NCI-H82 treated with DMSO at 0.1 percent for 48 hours (cell line): Measurements from ENCODE around the gene BSND.

ENCODE experiments used
- DNase-seq: peaks from one replicate; lab custom pipeline; 2025; ENCODE audit not compliant: unreplicated experiment; lab: John Stamatoyannopoulos, UW

BSND gene

GRCh38 chr1:54990916-54991315, 7.8 kb upstream of the BSND start:
- no peak for DNase-seq

- DNase-seq = no peak
These were observed 6.8 kb upstream of the BSND start for GRCh38 chr1:54991939-54992338.

- no peak for DNase-seq
These were observed 5.6 kb upstream of the BSND start for GRCh38 chr1:54993140-54993539.

GRCh38 chr1:54994355-54994990, 4.3 kb upstream of the BSND start:
- DNase-seq = no peak

GRCh38 chr1:54995013-54995760, 3.5 kb upstream of the BSND start:
- no peak for DNase-seq

GRCh38 chr1:54995835-54996234, 2.9 kb upstream of the BSND start:
- DNase-seq = no peak

GRCh38 chr1:54996359-54996868, 2.3 kb upstream of the BSND start:
- DNase-seq = peak; percentile 36

- no peak for DNase-seq
These were observed 1.6 kb upstream of the BSND start for GRCh38 chr1:54996869-54997710.

GRCh38 chr1:54997711-54997986, 1.1 kb upstream of the BSND start:
- DNase-seq = no peak

- DNase-seq = no peak
These were observed 633 bp upstream of the BSND start for GRCh38 chr1:54998100-54998499.

- DNase-seq = no peak
These were observed 1.7 kb downstream of the BSND start for GRCh38 chr1:55000110-55001085.

- no peak for DNase-seq
These were observed 2.6 kb downstream of the BSND start for GRCh38 chr1:55001311-55001710.

- no peak for DNase-seq
These were observed 4.0 kb downstream of the BSND start for GRCh38 chr1:55002686-55003085.

- no peak for DNase-seq
These were observed 6.8 kb downstream of the BSND start for GRCh38 chr1:55005351-55006140.

GRCh38 chr1:55006931-55007330, 8.2 kb downstream of the BSND start:
- DNase-seq = no peak

- no peak for DNase-seq
These were observed 8.9 kb downstream of the BSND start for GRCh38 chr1:55007625-55008024.

GRCh38 chr1:55010194-55010886, 11.6 kb downstream of the BSND start:
- no peak for DNase-seq

- no peak for DNase-seq
These were observed 12.1 kb downstream of the BSND start for GRCh38 chr1:55010887-55011217.

GRCh38 chr1:55012661-55013060, 13.9 kb downstream of the BSND start:
- no peak for DNase-seq

GRCh38 chr1:55015123-55015522, 16.4 kb downstream of the BSND start:
- DNase-seq = no peak
